M059J (cell line): ENCODE data around the gene TSPAN31. TPM values are rescaled to one million over a fixed set of nuclear protein-coding genes. Genes with fewer than 3 reads are reported as not detected.

Experiments
- DNase-seq: peaks from one replicate; pipeline ENCODE4 v3.0.0-alpha.2; 2012; ENCODE audit warnings: low read depth
- total RNA-seq: library from RNA; depleted of rRNA; stranded (reverse); fragments of >200 nt; shearing (Covaris generic); gene quantifications from 2 replicates; pipeline ENCODE4 v1.2.3, GENCODE V29; 2014

The TSPAN31 gene
- total RNA-seq, 1 experiment from 2014 or later: 36.2 TPM

GRCh38 chr12:57722716-57723629 lies 21.9 kb upstream of the TSPAN31 start:
- DNase-seq: no peak

GRCh38 chr12:57723630-57723962 lies 21.2 kb upstream of the TSPAN31 start:
- no peak for DNase-seq

- no peak for DNase-seq
Observed at GRCh38 chr12:57724003-57724935, 20.6 kb upstream of the TSPAN31 start.

GRCh38 chr12:57724936-57725740 lies 19.7 kb upstream of the TSPAN31 start:
- no peak for DNase-seq

- no peak for DNase-seq
Observed at GRCh38 chr12:57725851-57726150, 19.0 kb upstream of the TSPAN31 start.

- DNase-seq: peak; percentile 80
Observed at GRCh38 chr12:57726151-57726883, 18.5 kb upstream of the TSPAN31 start.

GRCh38 chr12:57726884-57727757 lies 17.7 kb upstream of the TSPAN31 start:
- DNase-seq: no peak

GRCh38 chr12:57727758-57728395 lies 17.0 kb upstream of the TSPAN31 start:
- DNase-seq: no peak

- no peak for DNase-seq
Observed at GRCh38 chr12:57729321-57729844, 15.5 kb upstream of the TSPAN31 start.

- DNase-seq: no peak
Observed at GRCh38 chr12:57730336-57731067, 14.3 kb upstream of the TSPAN31 start.

- DNase-seq: no peak
Observed at GRCh38 chr12:57731411-57732080, 13.3 kb upstream of the TSPAN31 start.

GRCh38 chr12:57732270-57732669 lies 12.6 kb upstream of the TSPAN31 start:
- no peak for DNase-seq

GRCh38 chr12:57732726-57733593 lies 11.9 kb upstream of the TSPAN31 start:
- no peak for DNase-seq

GRCh38 chr12:57733928-57734327 lies 10.9 kb upstream of the TSPAN31 start:
- no peak for DNase-seq

- DNase-seq: peak; percentile 36
Observed at GRCh38 chr12:57734591-57734990, 10.2 kb upstream of the TSPAN31 start.

- peak; percentile 39 for DNase-seq
Observed at GRCh38 chr12:57735198-57735855, 9.5 kb upstream of the TSPAN31 start.
